ENCODE measurements around the gene RNF113A. TPM values are rescaled to one million over a fixed set of nuclear protein-coding genes. Genes with fewer than 3 reads are reported as not detected.
"Not testable (repeated sequence)": the region's sequence is repeated elsewhere in the genome, so short reads cannot be mapped to it uniquely, and the experiment has no call there.

RNF113A gene
- total and polyA plus RNA-seq, 2 experiments from 2014 or later: 17.2 to 20.7 TPM

GRCh38 chrX:119852382-119853353 is 18.9 kb downstream of the RNF113A start, which contains the start of gene UPF3B:
Gene UPF3B (minus strand): TSS chrX:119852963. CDS start chrX:119852928, 35 bp downstream.
- no peaks in the 10 kb centered on the region for H4K20me1 ChIP-seq (ENCODE audit: insufficient read depth)
- H3K4me3 ChIP-seq: peak within 1 kb of the TSS; percentile 96
- WGBS, 2 experiments (ENCODE audit: low coverage in 1 of 2, low lambda C conversion rate in 2 of 2, missing lambda C conversion rate in 2 of 2): 0 to 1% methylated on average over 39 to 50 of the region's 54 CpGs
- H3K4me1 ChIP-seq (ENCODE audit: insufficient read depth): no peaks in the 10 kb centered on the region
- DNase-seq: peak; percentile 98
- no peaks in the 10 kb centered on the region for H3K9me2 ChIP-seq (ENCODE audit: insufficient read depth)
- H3K4me2 ChIP-seq (ENCODE audit: unreplicated experiment): peak within 1 kb of the TSS; percentile 92
- H3K9me3 ChIP-seq (ENCODE audit: low read depth): no peaks in the 10 kb centered on the region
- in situ Hi-C loops (cut with MboI): no loop called here
- no peaks in the 10 kb centered on the region for H3K27me3 ChIP-seq (replicated peaks; ENCODE audit: insufficient read depth)
- H2AFZ ChIP-seq: peak within 1 kb of the TSS; percentile 100
- H3K36me3 ChIP-seq (ENCODE audit: low read depth): no peaks in the 10 kb centered on the region
- peaks cover 19% of the 10 kb centered on the region for H3K79me2 ChIP-seq (ENCODE audit: insufficient read depth)
- H3K27ac ChIP-seq: peak within 1 kb of the TSS; percentile 78
- H3F3A ChIP-seq (ENCODE audit: insufficient read depth): no peaks in the 10 kb centered on the region
- no peak for TF ChIP-seq EZH2 (IDR thresholded peaks at IDR 0.05; ENCODE audit: insufficient read depth, poor library complexity, severe bottlenecking)
- TF ChIP-seq EZH2phosphoT487 (IDR thresholded peaks at IDR 0.05; ENCODE audit: insufficient read depth, low read depth): no peak
- H3K9ac ChIP-seq: peak within 1 kb of the TSS; percentile 92

GRCh38 chrX:119833905-119834304 is 37.6 kb downstream of the RNF113A start:
- Histone ChIP-seq H3F3A (ENCODE audit: insufficient read depth) (no peaks in the 10 kb centered on the region), H3K4me2 (ENCODE audit: unreplicated experiment) (no peak overlapping the region), H3K27ac (no peak overlapping the region), H4K20me1 (ENCODE audit: insufficient read depth) (no peaks in the 10 kb centered on the region), H3K9ac (no peak overlapping the region), H3K4me1 (ENCODE audit: insufficient read depth) (no peaks in the 10 kb centered on the region), H3K79me2 (ENCODE audit: insufficient read depth) (no peaks in the 10 kb centered on the region), H3K27me3 (replicated peaks; ENCODE audit: insufficient read depth) (no peaks in the 10 kb centered on the region), H3K9me2 (ENCODE audit: insufficient read depth) (no peaks in the 10 kb centered on the region), H3K36me3 (ENCODE audit: low read depth) (no peaks in the 10 kb centered on the region; the same call in 1 of the 2 replicates), H3K9me3 (ENCODE audit: low read depth) (no peaks in the 10 kb centered on the region), H2AFZ (no peak overlapping the region), H3K4me3 (no peak overlapping the region)
- WGBS, 2 experiments (ENCODE audit: low coverage in 1 of 2, low lambda C conversion rate in 2 of 2, missing lambda C conversion rate in 2 of 2): 100% methylated on average over 3 of the region's 3 CpGs
- TF ChIP-seq EZH2phosphoT487 (IDR thresholded peaks at IDR 0.05; ENCODE audit: insufficient read depth, low read depth): no peak
- DNase-seq: no peak
- in situ Hi-C loops (cut with MboI): no loop called here

GRCh38 chrX:119828446-119828845 is 43.1 kb downstream of the RNF113A start:
- in situ Hi-C loops (cut with MboI): no loop called here
- H3F3A ChIP-seq (ENCODE audit: insufficient read depth): 0 out of 2 replicates have a peak, but pooled peaks cover 3% of the 10 kb centered on the region
- H3K9me3 ChIP-seq (ENCODE audit: low read depth): no peaks in the 10 kb centered on the region
- no peak overlapping the region for H2AFZ ChIP-seq
- H3K4me2 ChIP-seq (ENCODE audit: unreplicated experiment): no peak overlapping the region
- H3K36me3 ChIP-seq (ENCODE audit: low read depth): no peaks in the 10 kb centered on the region
- H3K4me3 ChIP-seq: no peak overlapping the region
- H3K27ac ChIP-seq: no peak overlapping the region
- no peak overlapping the region for H3K9ac ChIP-seq
- H3K27me3 ChIP-seq (replicated peaks; ENCODE audit: insufficient read depth): no peaks in the 10 kb centered on the region
- TF ChIP-seq EZH2phosphoT487 (IDR thresholded peaks at IDR 0.05; ENCODE audit: insufficient read depth, low read depth): no peak
- no peak for TF ChIP-seq EZH2 (IDR thresholded peaks at IDR 0.05; ENCODE audit: insufficient read depth, poor library complexity, severe bottlenecking)
- peaks cover 8% of the 10 kb centered on the region; the same call in 1 of the 2 replicates for H3K4me1 ChIP-seq (ENCODE audit: insufficient read depth)
- no peaks in the 10 kb centered on the region for H3K79me2 ChIP-seq (ENCODE audit: insufficient read depth)
- no peak for DNase-seq
- no peaks in the 10 kb centered on the region for H4K20me1 ChIP-seq (ENCODE audit: insufficient read depth)
- no peaks in the 10 kb centered on the region for H3K9me2 ChIP-seq (ENCODE audit: insufficient read depth)
- WGBS, 2 experiments (ENCODE audit: low coverage in 1 of 2, low lambda C conversion rate in 2 of 2, missing lambda C conversion rate in 2 of 2): 98 to 100% methylated on average over 4 to 5 of the region's 5 CpGs

- DNase-seq: peak; percentile 63
- H3K27ac ChIP-seq: peak overlapping the region; percentile 51
- TF ChIP-seq EZH2phosphoT487 (IDR thresholded peaks at IDR 0.05; ENCODE audit: insufficient read depth, low read depth) (no peak), EZH2 (IDR thresholded peaks at IDR 0.05; ENCODE audit: insufficient read depth, poor library complexity, severe bottlenecking) (no peak)
Observed at GRCh38 chrX:119826399-119826959, 45.1 kb downstream of the RNF113A start.

GRCh38 chrX:119824221-119824620 is 47.3 kb downstream of the RNF113A start:
- H3K4me3 ChIP-seq; DNase-seq; H3K79me2 ChIP-seq (ENCODE audit: insufficient read depth); H3K27ac ChIP-seq; H4K20me1 ChIP-seq (ENCODE audit: insufficient read depth); H3K4me2 ChIP-seq (ENCODE audit: unreplicated experiment); in situ Hi-C loops (cut with MboI); H3K36me3 ChIP-seq (ENCODE audit: low read depth); H3F3A ChIP-seq (ENCODE audit: insufficient read depth); H3K4me1 ChIP-seq (ENCODE audit: insufficient read depth); H2AFZ ChIP-seq; H3K9me2 ChIP-seq (ENCODE audit: insufficient read depth); H3K9ac ChIP-seq; H3K27me3 ChIP-seq (replicated peaks; ENCODE audit: insufficient read depth); H3K9me3 ChIP-seq (ENCODE audit: low read depth): not testable (repeated sequence)
- 100% methylated on average over 2 of the region's 5 CpGs; no CpG with 5 or more reads in 1 of the 2 experiments for WGBS, 2 experiments (ENCODE audit: low coverage in 1 of 2, low lambda C conversion rate in 2 of 2, missing lambda C conversion rate in 2 of 2)

More at GRCh38 chrX:119826399-119826959, 45.1 kb downstream of the RNF113A start:
- Histone ChIP-seq H2AFZ (peak overlapping the region; percentile 48), H3K4me1 (ENCODE audit: insufficient read depth) (peaks cover 8% of the 10 kb centered on the region; the same call in 1 of the 2 replicates), H3K4me2 (ENCODE audit: unreplicated experiment) (no peak overlapping the region), H3K4me3 (no peak overlapping the region), H3K9ac (peak overlapping the region; percentile 28; the same call in 1 of the 2 replicates), H3K27me3 (replicated peaks; ENCODE audit: insufficient read depth) (no peaks in the 10 kb centered on the region), H3K9me3 (ENCODE audit: low read depth) (no peaks in the 10 kb centered on the region), H3K9me2 (ENCODE audit: insufficient read depth) (no peaks in the 10 kb centered on the region), H3K36me3 (ENCODE audit: low read depth) (no peaks in the 10 kb centered on the region), H4K20me1 (ENCODE audit: insufficient read depth) (no peaks in the 10 kb centered on the region), H3F3A (ENCODE audit: insufficient read depth) (0 out of 2 replicates have a peak, but pooled peaks cover 3% of the 10 kb centered on the region), H3K79me2 (ENCODE audit: insufficient read depth) (no peaks in the 10 kb centered on the region)
- in situ Hi-C loops (cut with MboI): no loop called here
- WGBS, 2 experiments (ENCODE audit: low coverage in 1 of 2, low lambda C conversion rate in 2 of 2, missing lambda C conversion rate in 2 of 2): 7 to 16% methylated on average over 3 to 7 of the region's 7 CpGs

GRCh38 chrX:119821703-119822102 is 49.8 kb downstream of the RNF113A start:
- H3K4me3 ChIP-seq; H3K79me2 ChIP-seq (ENCODE audit: insufficient read depth); H3K9me2 ChIP-seq (ENCODE audit: insufficient read depth); H3K4me2 ChIP-seq (ENCODE audit: unreplicated experiment); H3K27me3 ChIP-seq (replicated peaks; ENCODE audit: insufficient read depth); H4K20me1 ChIP-seq (ENCODE audit: insufficient read depth); H3K9me3 ChIP-seq (ENCODE audit: low read depth); H3K36me3 ChIP-seq (ENCODE audit: low read depth); H3K27ac ChIP-seq; in situ Hi-C loops (cut with MboI); H3F3A ChIP-seq (ENCODE audit: insufficient read depth); H2AFZ ChIP-seq; H3K4me1 ChIP-seq (ENCODE audit: insufficient read depth): not testable (repeated sequence)
- WGBS, 2 experiments (ENCODE audit: low coverage in 1 of 2, low lambda C conversion rate in 2 of 2, missing lambda C conversion rate in 2 of 2): 10 to 18% methylated on average over 3 of the region's 3 CpGs
- H3K9ac ChIP-seq: peak overlapping the region; percentile 38
- peak; percentile 56 for DNase-seq
